Gastrocnemius medialis (tissue), 4 donors: ENCODE results near the gene SERPINA1. TPM values are rescaled to one million over a fixed set of nuclear protein-coding genes. Genes with fewer than 3 reads are reported as not detected.

Experiments used
- ATAC-seq, 2 donors: fragments of 150-250 bp; one replicate each; pipeline ENCODE4 v1.9.1; 2016
- DNase-seq, 2 donors: peaks; one replicate each; pipeline ENCODE4 v3.0.0-alpha.2; 2019
- H3K27ac ChIP-seq, 4 donors: fragments of 200-600 bp; sonication (generic); 1 replicate in 1 of 4; 2 replicates in 3 of 4; pipeline ENCODE4 v1.5.1; 2016 to 2018; ENCODE audit warnings: mild to moderate bottlenecking in 2 of 4, moderate library complexity in 1 of 4
- H3K27me3 ChIP-seq, 3 donors: fragments of 200-600 bp; sonication (generic) in 2 of 3; 1 replicate in 1 of 3; 2 replicates in 2 of 3; pipeline versions ENCODE4 v1.5.1 to v1.6.0; 2016 to 2019; ENCODE audit warnings: mild to moderate bottlenecking in 1 of 3, moderate library complexity in 1 of 3
- H3K36me3 ChIP-seq, 2 donors: fragments of 200-600 bp; sonication (generic) in 1 of 2; one replicate each; pipeline ENCODE4 v1.5.1; 2017 to 2018
- H3K4me1 ChIP-seq, 2 donors: fragments of 200-600 bp; sonication (generic) in 1 of 2; one replicate each; pipeline ENCODE4 v1.5.1; 2016 to 2017; ENCODE audit warnings: mild to moderate bottlenecking in 2 of 2
- H3K4me3 ChIP-seq, 4 donors: fragments of 200-600 bp; sonication (generic) in 3 of 4; 1 replicate in 1 of 4; 2 replicates in 3 of 4; pipeline ENCODE4 v1.5.1; 2016 to 2019; ENCODE audit warnings: mild to moderate bottlenecking in 2 of 4
- H3K9me3 ChIP-seq, 3 donors: fragments of 200-600 bp; sonication (generic) in 2 of 3; 1 replicate in 1 of 3; 2 replicates in 2 of 3; pipeline ENCODE4 v1.5.1; 2016 to 2019
- POLR2A ChIP-seq, 2 donors: fragments of 450-650 bp; IDR thresholded peaks; one replicate each; pipeline ENCODE4 v1.6.1; 2017; ENCODE audit warnings: antibody characterized with exemption in 2 of 2, mild to moderate bottlenecking in 2 of 2, moderate library complexity in 2 of 2
- in situ Hi-C, 4 donors: fragments of 200-750 bp; cut with MboI; loops; one replicate each; pipeline versions ENCODE4 v1.15.0 to v1.8.0; 2017; ENCODE audit warnings: low sequenced_read_pairs in 4 of 4
- intact Hi-C: fragments of 100-400 bp; cut with DNase I; formaldehyde crosslinking; loops from one replicate; pipeline ENCODE4 v1.15.1; 2023; ENCODE audit warnings: low total_unique reads
- total RNA-seq, 4 donors: library from RNA; depleted of rRNA; stranded (reverse); fragments of >200 nt; gene quantifications; one replicate each; pipeline versions ENCODE4 v1.1.0 to v1.2.3, GENCODE V29; 2016
- TF ChIP-seq, protein P1 (sequence below), 5 experiments: fragments of 450-650 bp in 3 of 5; fragments of 200-600 bp in 2 of 5; sonication (generic) in 2 of 5; IDR thresholded peaks in 4 of 5; conservative IDR thresholded peaks in 1 of 5; 1 replicate in 4 of 5; 2 replicates in 1 of 5; pipeline ENCODE4 v1.5.1; 2016 to 2019; ENCODE audit warnings: antibody characterized with exemption in 5 of 5, mild to moderate bottlenecking in 3 of 5, moderate library complexity in 3 of 5

Gene SERPINA1
- total RNA-seq, 4 donors from 2014 or later, result 0.56 to 135 (median 29.2) TPM

DNA sequence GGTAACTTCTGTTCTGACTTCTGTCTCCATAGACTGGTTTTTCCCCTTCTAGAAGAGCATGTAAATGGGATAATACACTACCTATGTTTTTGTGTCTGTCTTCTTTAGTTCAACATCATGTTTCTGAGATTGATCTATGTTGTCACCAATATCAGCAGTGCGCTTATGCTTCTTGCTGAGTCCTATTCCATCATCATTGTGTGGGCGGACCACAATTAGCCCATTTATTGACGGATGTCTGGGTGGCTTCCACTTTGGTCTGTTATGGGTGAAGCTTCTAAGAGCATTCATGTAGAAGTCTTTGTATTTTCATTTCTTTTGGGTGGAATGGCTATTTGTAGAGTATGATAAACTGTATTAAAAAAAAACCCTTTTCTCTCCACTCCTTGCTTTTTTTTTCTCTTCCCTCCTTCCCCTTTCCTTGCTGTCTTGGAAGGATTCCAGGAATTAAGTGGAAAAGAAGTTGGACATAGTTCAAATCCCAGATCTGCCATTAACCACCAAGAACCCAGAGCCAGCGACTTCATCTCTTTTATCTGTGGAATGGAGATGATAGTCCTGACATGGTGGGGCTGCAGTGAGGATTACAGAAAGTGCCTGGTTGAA lies 7.0 kb upstream of the SERPINA1 start:
- TF ChIP-seq, protein P1, sequence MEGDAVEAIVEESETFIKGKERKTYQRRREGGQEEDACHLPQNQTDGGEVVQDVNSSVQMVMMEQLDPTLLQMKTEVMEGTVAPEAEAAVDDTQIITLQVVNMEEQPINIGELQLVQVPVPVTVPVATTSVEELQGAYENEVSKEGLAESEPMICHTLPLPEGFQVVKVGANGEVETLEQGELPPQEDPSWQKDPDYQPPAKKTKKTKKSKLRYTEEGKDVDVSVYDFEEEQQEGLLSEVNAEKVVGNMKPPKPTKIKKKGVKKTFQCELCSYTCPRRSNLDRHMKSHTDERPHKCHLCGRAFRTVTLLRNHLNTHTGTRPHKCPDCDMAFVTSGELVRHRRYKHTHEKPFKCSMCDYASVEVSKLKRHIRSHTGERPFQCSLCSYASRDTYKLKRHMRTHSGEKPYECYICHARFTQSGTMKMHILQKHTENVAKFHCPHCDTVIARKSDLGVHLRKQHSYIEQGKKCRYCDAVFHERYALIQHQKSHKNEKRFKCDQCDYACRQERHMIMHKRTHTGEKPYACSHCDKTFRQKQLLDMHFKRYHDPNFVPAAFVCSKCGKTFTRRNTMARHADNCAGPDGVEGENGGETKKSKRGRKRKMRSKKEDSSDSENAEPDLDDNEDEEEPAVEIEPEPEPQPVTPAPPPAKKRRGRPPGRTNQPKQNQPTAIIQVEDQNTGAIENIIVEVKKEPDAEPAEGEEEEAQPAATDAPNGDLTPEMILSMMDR (IDR thresholded peaks at IDR 0.05 in 4 of 5, conservative IDR thresholded peaks at IDR 0.05 in 1 of 5), result no peak
- TF ChIP-seq POLR2A (IDR thresholded peaks at IDR 0.05), result no peak
- DNase-seq, result no peak
- intact Hi-C loops, result no loop called here
- H3K36me3 ChIP-seq, result no peaks in the 10 kb centered on the region
- no peaks in the 10 kb centered on the region for H3K4me1 ChIP-seq
- no peak overlapping the region for H3K4me3 ChIP-seq
- in situ Hi-C loops, result no loop called here
- no peaks in the 10 kb centered on the region for H3K9me3 ChIP-seq
- H3K27me3 ChIP-seq, result no peaks in the 10 kb centered on the region
- no peak for ATAC-seq
- no peak overlapping the region for H3K27ac ChIP-seq

- in situ Hi-C loops, result no loop called here
- no peaks in the 10 kb centered on the region for H3K27me3 ChIP-seq
These were observed 6.3 kb upstream of the SERPINA1 start for GRCh38 chr14:94394581-94395207.

GRCh38 chr14:94394025-94394493 lies 5.7 kb upstream of the SERPINA1 start:
- ATAC-seq (no peak), DNase-seq (no peak)
- TF ChIP-seq, protein P1 (IDR thresholded peaks at IDR 0.05 in 4 of 5, conservative IDR thresholded peaks at IDR 0.05 in 1 of 5), result no peak
- TF ChIP-seq POLR2A (IDR thresholded peaks at IDR 0.05), result no peak
- intact Hi-C loops (no loop called here), in situ Hi-C loops (no loop called here)
- Histone ChIP-seq H3K9me3 (no peaks in the 10 kb centered on the region), H3K27ac (no peak overlapping the region), H3K36me3 (no peaks in the 10 kb centered on the region), H3K4me3 (no peak overlapping the region), H3K4me1 (no peaks in the 10 kb centered on the region), H3K27me3 (no peaks in the 10 kb centered on the region)

More at GRCh38 chr14:94394581-94395207, 6.3 kb upstream of the SERPINA1 start:
- Histone ChIP-seq H3K4me3 (no peak overlapping the region), H3K27ac (no peak overlapping the region), H3K36me3 (no peaks in the 10 kb centered on the region), H3K4me1 (no peaks in the 10 kb centered on the region), H3K9me3 (no peaks in the 10 kb centered on the region)
- no peak for TF ChIP-seq POLR2A (IDR thresholded peaks at IDR 0.05)
- TF ChIP-seq, protein P1 (IDR thresholded peaks at IDR 0.05 in 4 of 5, conservative IDR thresholded peaks at IDR 0.05 in 1 of 5), result no peak
- intact Hi-C loops, result no loop called here
- peak; percentile 36 to 46 for ATAC-seq
- DNase-seq, result peak; percentile 32 to 47

GRCh38 chr14:94393474-94393873 lies 5.1 kb upstream of the SERPINA1 start:
- intact Hi-C loops, result no loop called here
- Histone ChIP-seq H3K36me3 (no peaks in the 10 kb centered on the region), H3K27me3 (no peaks in the 10 kb centered on the region), H3K4me3 (no peak overlapping the region), H3K4me1 (no peaks in the 10 kb centered on the region), H3K9me3 (no peaks in the 10 kb centered on the region), H3K27ac (no peak overlapping the region)
- DNase-seq (no peak), ATAC-seq (no peak)
- in situ Hi-C loops, result no loop called here
- TF ChIP-seq, protein P1 (IDR thresholded peaks at IDR 0.05 in 4 of 5, conservative IDR thresholded peaks at IDR 0.05 in 1 of 5), result no peak
- TF ChIP-seq POLR2A (IDR thresholded peaks at IDR 0.05), result no peak
